Hair follicular keratinocyte (primary cell): Measurements from ENCODE around the gene TMED3. TPM values are rescaled to one million over a fixed set of nuclear protein-coding genes. Genes with fewer than 3 reads are reported as not detected.

Experiments used
- total RNA-seq: library from RNA; depleted of rRNA; stranded (reverse); fragments of >200 nt; gene quantifications from 2 replicates; pipeline ENCODE4 v1.2.3, GENCODE V29; 2015

Gene TMED3
- 152 and 162 TPM in 2 replicates for total RNA-seq

DNA sequence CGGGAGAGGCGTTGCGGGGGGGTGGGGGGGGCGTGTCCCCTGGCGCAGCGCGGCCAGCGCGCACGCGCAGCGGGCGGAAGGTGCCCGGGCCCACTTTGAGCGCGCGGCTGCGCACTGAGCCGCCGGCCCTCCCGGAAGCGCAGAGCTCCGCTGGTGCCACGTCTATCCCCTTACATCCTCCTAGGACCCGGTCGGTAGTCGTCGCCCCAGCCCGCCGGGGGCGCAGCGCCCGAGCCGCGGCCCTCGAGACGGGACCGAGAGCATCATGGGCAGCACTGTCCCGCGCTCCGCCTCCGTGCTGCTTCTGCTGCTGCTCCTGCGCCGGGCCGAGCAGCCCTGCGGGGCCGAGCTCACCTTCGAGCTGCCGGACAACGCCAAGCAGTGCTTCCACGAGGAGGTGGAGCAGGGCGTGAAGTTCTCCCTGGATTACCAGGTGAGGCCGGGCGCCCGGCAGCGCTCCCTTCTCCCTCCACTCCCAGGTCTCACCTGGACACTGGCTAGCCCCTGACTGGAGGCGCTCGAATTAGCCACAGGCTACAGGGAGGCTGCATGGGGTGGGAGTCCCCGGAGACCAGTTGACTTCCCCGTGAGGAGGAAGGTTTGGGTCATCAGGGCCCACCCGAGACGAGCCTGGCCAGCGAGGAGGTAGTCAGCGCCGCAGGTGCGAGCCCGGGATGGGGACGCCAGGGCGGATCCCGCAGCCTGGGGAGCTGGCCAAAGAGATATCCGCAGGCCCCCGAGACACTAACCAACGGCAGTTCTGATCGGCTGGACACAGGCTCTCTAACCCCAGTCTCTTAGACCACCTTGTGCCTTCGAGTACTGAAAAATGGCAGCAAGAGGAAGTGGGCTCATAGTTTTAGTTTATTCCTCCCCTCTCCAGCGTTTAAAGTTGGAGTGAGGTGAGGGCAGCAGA lies at the start of gene TMED3:
Gene TMED3 (plus strand): TSS at position 128 of the 916 bp plus-strand sequence. CDS start 138 bp downstream, at position 266.

DNA sequence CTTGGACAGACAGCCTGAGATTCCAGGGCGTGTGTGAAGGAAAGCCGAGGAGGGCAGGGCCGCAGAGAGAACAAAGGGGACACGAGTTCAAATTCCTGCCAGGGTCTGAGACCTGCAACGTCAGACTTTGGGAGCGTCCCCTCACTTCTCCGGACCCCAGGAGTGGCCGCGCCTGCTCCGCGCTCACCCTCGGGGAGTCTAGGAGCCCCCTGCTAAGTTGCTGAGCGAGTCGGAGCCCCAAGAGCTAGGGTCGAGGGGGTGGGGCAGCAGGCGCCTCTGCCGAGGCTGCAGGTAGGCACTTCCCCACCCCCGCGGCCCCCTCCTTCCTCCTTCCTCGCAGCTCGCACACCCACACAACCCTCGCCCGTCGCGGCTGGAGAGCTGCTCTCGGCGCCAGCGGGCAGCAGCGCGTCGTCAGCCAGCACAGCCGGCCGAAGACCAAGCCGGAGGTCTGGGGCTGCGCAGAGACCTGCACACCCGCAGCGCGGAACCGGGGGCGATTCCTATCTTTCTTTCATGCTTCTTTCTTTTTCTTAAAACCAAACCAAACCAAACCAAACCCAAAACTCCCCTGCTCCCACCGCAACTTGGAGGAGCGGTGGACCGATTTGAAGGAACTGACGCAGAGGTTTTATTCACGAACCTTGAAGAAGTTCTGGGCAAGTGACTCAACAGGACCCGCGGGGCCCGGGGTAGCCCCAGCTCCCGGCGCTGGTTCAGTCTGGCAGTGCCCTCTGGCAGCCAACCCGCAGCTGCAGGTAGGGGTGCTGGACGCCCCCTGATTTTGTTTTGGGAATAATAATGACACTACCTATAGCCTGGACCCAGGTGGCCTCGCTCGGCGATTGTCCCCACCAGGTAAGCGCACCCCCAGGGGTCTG lies 28.3 kb upstream of the TMED3 start, which contains the start of gene ANKRD34C:
Gene ANKRD34C (plus strand): TSS at position 352 of the 881 bp plus-strand sequence. CDS start 10,563 bp downstream, outside the sequence.

Other genes starting within 250 kb of the TMED3 start
- gene RASGRF1, start 220.3 kb upstream of the TMED3 start, total RNA-seq = not detected in 2 replicates
- gene ANKRD34C, start 28.4 kb upstream of the TMED3 start, total RNA-seq = not detected in 2 replicates
- 0.08 and 0.23 TPM in 2 replicates for gene MINAR1, start 121.2 kb downstream of the TMED3 start, total RNA-seq